Activated CD4-positive, alpha-beta memory T cell treated with anti-CD3 and anti-CD28 coated beads, Interleukin-2, amount 10 ng/mL, durations not matched to agents 7 days and 5 days (primary cell): Measurements from ENCODE around the gene PARP16. TPM values are rescaled to one million over a fixed set of nuclear protein-coding genes. Genes with fewer than 3 reads are reported as not detected.

Source experiments
- CTCF ChIA-PET: fragments of 350-600 bp; sonication (Branson Sonifier 250); formaldehyde crosslinking; loops from one replicate; lab custom pipeline; 2021; ENCODE audit warnings: antibody characterized with exemption, inconsistent platforms; lab: Charles Lee
- POLR2A ChIA-PET: fragments of 350-600 bp; sonication (Branson Sonifier 250); formaldehyde crosslinking; loops from one replicate; lab custom pipeline; 2021; ENCODE audit warnings: antibody characterized with exemption; lab: Charles Lee
- DNase-seq: peaks from one replicate; pipeline ENCODE4 v3.0.0-alpha.2; 2020
- H3K27ac Mint-ChIP-seq: one replicate; pipeline ENCODE4 v1.8.0; 2021; ENCODE audit warnings: mild to moderate bottlenecking, mixed read lengths
- H3K27me3 Mint-ChIP-seq: one replicate; pipeline ENCODE4 v1.8.0; 2021; ENCODE audit warnings: mixed read lengths
- H3K36me3 Mint-ChIP-seq: one replicate; pipeline ENCODE4 v1.8.0; 2021; ENCODE audit warnings: low read depth, mixed read lengths
- H3K4me1 Mint-ChIP-seq: one replicate; pipeline ENCODE4 v1.8.0; 2021; ENCODE audit warnings: mixed read lengths
- H3K4me3 Mint-ChIP-seq: one replicate; pipeline ENCODE4 v1.8.0; 2021; ENCODE audit warnings: mild to moderate bottlenecking, mixed read lengths
- H3K9me3 Mint-ChIP-seq: one replicate; pipeline ENCODE4 v1.8.0; 2021; ENCODE audit warnings: mixed read lengths
- total RNA-seq, 2 experiments: library from RNA; stranded (reverse); gene quantifications; one replicate each; pipeline ENCODE4 v1.2.3, GENCODE V29; 2021

PARP16 gene
- total RNA-seq, 2 experiments from 2014 or later = 14.9 to 15.7 TPM

DNA sequence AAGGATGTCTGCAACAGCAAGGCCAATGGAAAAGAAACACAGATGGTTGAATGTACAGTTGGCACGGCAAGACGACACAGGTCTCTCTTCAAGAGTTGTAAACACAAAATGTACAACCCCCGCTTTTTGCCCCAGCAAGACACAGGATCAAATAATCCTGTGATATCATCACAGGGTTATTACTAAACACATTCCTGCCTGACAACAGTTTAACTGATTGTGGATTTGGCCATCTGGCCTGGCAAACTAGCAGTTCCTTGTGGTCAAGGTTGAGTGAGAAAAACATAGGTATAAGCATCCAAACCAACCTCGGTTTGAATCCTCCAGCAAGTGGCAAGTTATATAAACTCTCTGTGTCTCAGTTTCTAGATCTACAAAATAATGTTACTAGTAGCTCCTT is 23.4 kb downstream of the PARP16 start:
- POLR2A ChIA-PET = no interaction called here
- H3K27me3 Mint-ChIP-seq = no peaks in the 10 kb centered on the region
- no peaks in the 10 kb centered on the region for H3K4me1 Mint-ChIP-seq
- H3K27ac Mint-ChIP-seq = no peak overlapping the region
- DNase-seq = no peak
- no peaks in the 10 kb centered on the region for H3K9me3 Mint-ChIP-seq
- CTCF ChIA-PET = no interaction called here
- peaks cover 28% of the 10 kb centered on the region for H3K36me3 Mint-ChIP-seq
- no peak overlapping the region for H3K4me3 Mint-ChIP-seq

DNA sequence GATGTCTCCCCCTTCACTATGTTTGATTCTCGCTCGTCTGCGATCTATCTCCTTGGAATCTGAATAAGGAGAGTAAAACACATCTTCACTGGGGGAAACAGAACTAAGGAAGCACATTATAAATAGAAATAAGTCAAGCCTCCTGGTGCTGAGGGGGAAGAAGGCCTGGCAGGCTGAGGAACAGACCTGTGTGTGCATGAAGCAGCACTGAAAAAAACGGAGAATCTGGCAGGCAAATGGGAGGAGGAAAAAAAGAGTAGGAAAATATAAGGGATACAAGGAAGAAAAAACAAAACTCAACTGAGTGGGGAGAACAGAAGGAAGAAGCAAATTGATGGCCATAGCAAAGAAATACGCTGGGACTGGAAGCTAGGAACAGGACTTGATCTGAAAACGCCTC is 25.7 kb downstream of the PARP16 start:
- no peaks in the 10 kb centered on the region for H3K27me3 Mint-ChIP-seq
- POLR2A ChIA-PET = no interaction called here
- H3K36me3 Mint-ChIP-seq = peaks cover 36% of the 10 kb centered on the region
- CTCF ChIA-PET = no interaction called here
- no peaks in the 10 kb centered on the region for H3K9me3 Mint-ChIP-seq
- no peak overlapping the region for H3K4me3 Mint-ChIP-seq
- no peak for DNase-seq
- no peak overlapping the region for H3K27ac Mint-ChIP-seq
- no peaks in the 10 kb centered on the region for H3K4me1 Mint-ChIP-seq

DNA sequence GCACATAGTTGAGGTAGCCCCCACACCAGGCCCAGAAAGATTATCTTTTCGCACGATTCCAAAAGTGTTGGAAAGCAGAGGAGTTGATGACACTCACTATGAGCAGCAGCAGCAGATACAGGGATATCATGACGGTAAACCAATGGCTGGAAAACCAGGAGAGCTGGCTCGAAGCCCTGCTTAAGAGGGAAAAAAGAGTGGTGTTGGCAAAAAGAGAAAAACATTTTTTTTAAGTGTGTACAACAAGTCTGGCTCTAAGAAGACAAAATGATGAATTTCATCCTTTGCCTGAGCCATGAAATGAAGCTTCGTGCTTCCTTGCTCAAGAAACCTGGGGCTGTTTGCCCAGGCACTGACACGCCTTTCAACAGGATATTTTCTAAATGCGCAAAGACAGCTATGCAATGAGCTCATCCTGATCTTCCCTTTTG is 27.3 kb downstream of the PARP16 start:
- H3K4me3 Mint-ChIP-seq = no peak overlapping the region
- H3K9me3 Mint-ChIP-seq = no peaks in the 10 kb centered on the region
- DNase-seq = no peak
- no peaks in the 10 kb centered on the region for H3K4me1 Mint-ChIP-seq
- H3K27me3 Mint-ChIP-seq = no peaks in the 10 kb centered on the region
- H3K27ac Mint-ChIP-seq = no peak overlapping the region
- POLR2A ChIA-PET = no interaction called here
- CTCF ChIA-PET = no interaction called here
- H3K36me3 Mint-ChIP-seq = peaks cover 36% of the 10 kb centered on the region

DNA sequence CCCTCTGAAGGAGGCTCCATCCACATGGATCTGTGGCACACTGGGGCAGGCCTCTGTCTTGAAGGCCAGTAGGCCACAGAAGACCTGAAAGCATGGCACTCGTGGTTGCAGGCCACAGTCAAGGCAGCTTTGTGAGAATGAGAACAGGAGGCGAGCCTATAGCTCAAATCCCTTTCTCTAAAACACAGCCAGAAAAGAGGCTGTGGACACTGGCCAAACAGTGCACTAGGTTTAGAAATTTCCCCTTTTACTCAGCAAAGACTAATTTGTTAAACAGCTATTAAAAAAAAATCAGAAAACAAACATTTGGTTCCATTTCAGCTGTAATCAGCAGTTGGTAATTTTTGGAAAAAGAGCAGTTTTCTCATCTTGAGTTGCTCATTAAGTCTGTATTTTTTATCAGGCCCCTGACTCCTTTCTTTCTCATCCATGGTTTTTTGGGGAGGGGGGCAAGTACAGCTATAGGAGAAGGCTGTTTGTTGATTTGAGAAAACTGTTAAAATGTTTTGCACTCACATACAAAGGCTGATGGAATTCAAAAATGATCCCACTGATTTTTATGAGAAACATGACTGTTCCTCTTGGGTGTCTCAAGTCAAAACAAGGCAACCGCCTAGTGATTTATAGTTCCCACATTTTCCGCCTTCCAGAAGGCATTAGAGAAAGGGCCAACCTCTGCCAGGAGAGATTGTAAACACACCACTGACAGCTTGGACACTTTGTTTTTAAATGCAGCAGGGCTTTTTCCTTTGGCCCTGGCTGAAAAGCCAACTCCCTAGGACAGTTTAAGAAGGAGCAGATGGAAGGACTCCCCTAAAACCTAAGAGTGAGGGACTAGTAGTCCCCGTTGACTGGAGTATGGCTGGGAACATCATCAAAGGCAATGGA is 28.1 kb downstream of the PARP16 start:
- H3K4me1 Mint-ChIP-seq = no peaks in the 10 kb centered on the region
- H3K9me3 Mint-ChIP-seq = no peaks in the 10 kb centered on the region
- no peak overlapping the region for H3K4me3 Mint-ChIP-seq
- no peak overlapping the region for H3K27ac Mint-ChIP-seq
- H3K36me3 Mint-ChIP-seq = peaks cover 36% of the 10 kb centered on the region
- H3K27me3 Mint-ChIP-seq = no peaks in the 10 kb centered on the region
- DNase-seq = no peak
- ChIA-PET CTCF (no interaction called here), POLR2A (no interaction called here)

DNA sequence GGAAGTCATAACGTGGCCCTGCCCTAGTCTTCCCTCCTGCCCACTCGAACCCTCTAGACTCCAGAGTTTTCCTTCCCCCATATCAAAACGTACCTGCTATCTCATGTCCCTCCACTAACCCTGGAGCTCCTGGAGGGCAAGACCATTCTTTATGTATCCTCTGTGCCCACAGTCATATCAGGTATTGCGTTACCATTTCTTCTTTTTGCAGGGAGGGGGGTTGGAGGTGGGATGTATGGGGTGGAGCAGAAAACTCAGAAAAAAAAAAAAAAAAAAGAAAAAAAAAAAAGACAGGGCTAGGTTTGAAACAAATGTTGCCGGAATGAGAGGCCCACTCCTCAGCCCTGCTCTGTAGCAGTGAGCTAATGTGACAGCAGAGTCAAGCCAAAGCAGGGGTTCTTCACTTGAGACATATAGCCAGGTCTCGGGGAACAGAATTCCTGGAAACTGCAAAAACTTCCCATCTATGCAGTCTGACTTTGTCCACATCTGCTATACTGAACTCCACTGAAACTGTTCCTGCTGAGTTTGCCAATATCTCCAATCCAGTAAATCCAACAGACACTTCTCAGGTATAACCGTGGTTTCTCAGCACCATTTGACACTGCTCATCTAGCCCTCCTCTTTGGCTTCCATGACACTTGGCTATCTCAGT is 31.1 kb downstream of the PARP16 start:
- H3K36me3 Mint-ChIP-seq = peaks cover 25% of the 10 kb centered on the region
- no peaks in the 10 kb centered on the region for H3K4me1 Mint-ChIP-seq
- DNase-seq = no peak
- ChIA-PET CTCF (no interaction called here), POLR2A (no interaction called here)
- no peaks in the 10 kb centered on the region for H3K9me3 Mint-ChIP-seq
- no peak overlapping the region for H3K27ac Mint-ChIP-seq
- no peaks in the 10 kb centered on the region for H3K27me3 Mint-ChIP-seq
- no peak overlapping the region for H3K4me3 Mint-ChIP-seq

DNA sequence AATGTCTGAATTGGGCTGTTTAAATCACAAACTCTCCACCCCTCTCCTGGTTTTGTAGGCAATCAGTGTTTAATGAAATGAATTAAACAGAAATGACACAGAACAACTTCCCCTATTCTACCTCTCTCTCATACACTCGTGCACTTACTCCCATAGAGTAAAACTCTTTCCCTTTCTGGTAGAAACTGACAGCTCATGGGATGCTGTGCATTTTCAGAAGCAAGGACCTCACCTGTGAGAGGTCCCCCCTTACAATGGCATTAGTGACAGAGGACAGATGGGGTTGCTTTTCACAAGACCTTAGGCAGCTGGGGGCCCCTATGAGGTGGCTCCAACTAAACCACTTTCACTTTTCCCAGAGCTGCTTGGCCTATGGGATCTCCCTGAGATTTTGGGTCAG is 31.9 kb downstream of the PARP16 start:
- H3K4me3 Mint-ChIP-seq = no peak overlapping the region
- no peak overlapping the region for H3K27ac Mint-ChIP-seq
- CTCF ChIA-PET = no interaction called here
- DNase-seq = no peak
- H3K36me3 Mint-ChIP-seq = peaks cover 20% of the 10 kb centered on the region
- H3K27me3 Mint-ChIP-seq = no peaks in the 10 kb centered on the region
- H3K9me3 Mint-ChIP-seq = no peaks in the 10 kb centered on the region
- H3K4me1 Mint-ChIP-seq = peaks cover under 1% of the 10 kb centered on the region
- POLR2A ChIA-PET = no interaction called here

DNA sequence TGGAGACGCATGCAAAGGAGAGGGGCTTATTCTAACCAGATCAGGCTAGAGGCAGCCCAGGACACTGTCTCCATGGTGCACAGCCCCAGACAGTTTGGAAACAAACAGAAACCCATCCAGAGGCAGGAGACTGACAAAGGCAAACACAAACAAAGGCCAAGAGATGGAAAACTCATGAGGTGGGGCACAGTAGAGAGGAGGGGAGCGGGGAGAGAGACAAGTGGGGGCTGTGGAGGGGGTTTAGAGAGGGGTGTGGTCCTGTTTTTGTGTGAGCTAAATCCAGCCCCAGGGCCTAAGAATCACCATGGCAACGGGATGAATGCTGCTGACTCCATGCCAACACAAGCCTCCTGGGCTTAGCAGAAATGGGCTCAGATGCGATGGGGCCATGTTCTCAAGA is 32.3 kb downstream of the PARP16 start:
- ChIA-PET POLR2A (no interaction called here), CTCF (no interaction called here)
- no peak overlapping the region for H3K4me3 Mint-ChIP-seq
- H3K4me1 Mint-ChIP-seq = peaks cover 3% of the 10 kb centered on the region
- H3K9me3 Mint-ChIP-seq = no peaks in the 10 kb centered on the region
- DNase-seq = no peak
- no peak overlapping the region for H3K27ac Mint-ChIP-seq
- peaks cover 17% of the 10 kb centered on the region for H3K36me3 Mint-ChIP-seq
- no peaks in the 10 kb centered on the region for H3K27me3 Mint-ChIP-seq

DNA sequence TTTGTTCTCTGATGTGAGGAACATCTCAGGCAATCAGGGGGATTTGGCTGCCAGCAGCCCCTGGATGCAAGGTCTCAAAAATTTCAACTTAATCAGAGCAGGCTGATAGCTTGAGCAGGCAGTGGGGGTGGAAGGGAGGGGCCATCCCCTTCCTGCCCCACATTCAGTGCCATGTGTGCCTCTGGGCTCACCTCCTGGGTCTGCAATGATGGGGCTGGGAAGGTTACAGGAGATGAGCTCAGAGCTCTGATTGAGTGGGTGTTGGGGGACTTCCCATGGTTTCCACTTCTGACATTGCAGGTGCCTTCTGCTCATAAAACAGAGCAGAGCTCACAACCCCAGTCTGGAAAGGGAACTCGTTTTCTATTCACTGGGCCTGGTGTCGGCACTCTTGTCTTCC is 37.0 kb downstream of the PARP16 start:
- Mint-ChIP-seq H3K27me3 (no peaks in the 10 kb centered on the region), H3K4me3 (no peak overlapping the region), H3K4me1 (peaks cover 3% of the 10 kb centered on the region), H3K9me3 (no peaks in the 10 kb centered on the region), H3K27ac (no peak overlapping the region), H3K36me3 (no peaks in the 10 kb centered on the region)
- CTCF ChIA-PET = interaction anchor here (0.6 kb wide), 1 partner anchor 22 kb away, joined by 5 read pairs; no protein-coding TSS in a partner anchor
- DNase-seq = peak; percentile 17
- POLR2A ChIA-PET = no interaction called here

DNA sequence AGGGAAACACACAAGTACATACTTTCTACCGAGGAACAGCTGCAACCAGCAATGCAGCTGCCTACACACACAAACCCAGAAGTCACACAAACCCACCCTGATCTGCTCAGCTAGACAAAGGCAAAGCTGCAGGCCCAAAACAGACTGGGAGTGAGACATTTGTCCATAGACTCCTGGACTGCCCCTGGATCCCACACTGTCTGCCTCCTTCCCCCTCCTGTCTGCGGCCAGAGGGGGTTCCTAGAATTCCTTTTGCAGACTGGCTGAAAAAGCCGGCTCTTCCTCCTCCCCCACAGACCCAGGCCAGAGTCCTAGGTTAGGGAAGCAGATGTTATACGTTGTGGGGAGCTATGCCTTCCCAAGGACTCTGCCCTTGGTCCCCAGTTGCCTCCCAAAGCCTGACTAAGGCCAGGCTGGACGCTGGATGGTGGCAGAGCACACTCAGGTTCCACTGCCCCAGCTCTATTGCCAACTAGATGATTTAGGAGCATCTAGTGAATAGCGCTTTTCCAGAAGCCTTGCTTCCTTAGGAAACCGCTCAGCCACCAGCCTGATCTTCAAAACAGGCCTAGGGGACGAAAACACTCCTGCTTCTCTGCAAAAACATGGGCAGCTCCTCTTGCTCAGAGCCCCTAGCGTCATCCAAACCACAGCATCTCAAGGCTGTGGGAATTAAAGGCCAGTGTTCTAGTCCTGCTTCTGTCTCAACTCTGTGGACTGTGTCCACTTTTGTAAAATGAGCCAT is 38.0 kb downstream of the PARP16 start:
- ChIA-PET CTCF (no interaction called here), POLR2A (no interaction called here)
- no peak overlapping the region for H3K4me3 Mint-ChIP-seq
- DNase-seq = no peak
- no peaks in the 10 kb centered on the region for H3K9me3 Mint-ChIP-seq
- H3K27me3 Mint-ChIP-seq = no peaks in the 10 kb centered on the region
- H3K36me3 Mint-ChIP-seq = no peaks in the 10 kb centered on the region
- H3K4me1 Mint-ChIP-seq = peaks cover 3% of the 10 kb centered on the region
- H3K27ac Mint-ChIP-seq = no peak overlapping the region

DNA sequence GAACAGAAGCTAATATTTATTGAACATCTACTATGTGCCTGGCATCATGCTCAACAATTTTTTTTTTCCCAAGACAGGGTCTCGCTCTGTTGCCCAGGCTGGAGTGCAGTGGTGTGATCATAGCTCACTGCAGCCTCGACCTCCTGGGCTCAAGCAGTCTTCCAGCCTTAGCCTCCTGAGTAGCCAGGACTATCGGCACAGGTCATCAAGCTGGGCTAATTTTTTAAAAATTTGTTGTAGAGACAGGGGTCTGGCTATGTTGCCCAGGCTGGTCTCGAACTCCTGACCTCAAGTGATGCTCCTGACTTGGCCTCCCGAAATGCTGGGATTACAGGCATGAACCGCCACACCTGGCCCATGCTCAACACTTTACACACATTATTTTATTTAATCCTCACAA is 39.7 kb downstream of the PARP16 start:
- peaks cover 3% of the 10 kb centered on the region for H3K4me1 Mint-ChIP-seq
- H3K27ac Mint-ChIP-seq = no peak overlapping the region
- no peak overlapping the region for H3K4me3 Mint-ChIP-seq
- no peaks in the 10 kb centered on the region for H3K9me3 Mint-ChIP-seq
- CTCF ChIA-PET = interaction anchor here (0.6 kb wide), 1 partner anchor 27 kb away, joined by 4 read pairs; no protein-coding TSS in a partner anchor
- H3K27me3 Mint-ChIP-seq = no peaks in the 10 kb centered on the region
- no peaks in the 10 kb centered on the region for H3K36me3 Mint-ChIP-seq
- no peak for DNase-seq
- POLR2A ChIA-PET = interaction anchor here (1.4 kb wide), 1 partner anchor 13 kb away, joined by 4 read pairs; no protein-coding TSS in a partner anchor

DNA sequence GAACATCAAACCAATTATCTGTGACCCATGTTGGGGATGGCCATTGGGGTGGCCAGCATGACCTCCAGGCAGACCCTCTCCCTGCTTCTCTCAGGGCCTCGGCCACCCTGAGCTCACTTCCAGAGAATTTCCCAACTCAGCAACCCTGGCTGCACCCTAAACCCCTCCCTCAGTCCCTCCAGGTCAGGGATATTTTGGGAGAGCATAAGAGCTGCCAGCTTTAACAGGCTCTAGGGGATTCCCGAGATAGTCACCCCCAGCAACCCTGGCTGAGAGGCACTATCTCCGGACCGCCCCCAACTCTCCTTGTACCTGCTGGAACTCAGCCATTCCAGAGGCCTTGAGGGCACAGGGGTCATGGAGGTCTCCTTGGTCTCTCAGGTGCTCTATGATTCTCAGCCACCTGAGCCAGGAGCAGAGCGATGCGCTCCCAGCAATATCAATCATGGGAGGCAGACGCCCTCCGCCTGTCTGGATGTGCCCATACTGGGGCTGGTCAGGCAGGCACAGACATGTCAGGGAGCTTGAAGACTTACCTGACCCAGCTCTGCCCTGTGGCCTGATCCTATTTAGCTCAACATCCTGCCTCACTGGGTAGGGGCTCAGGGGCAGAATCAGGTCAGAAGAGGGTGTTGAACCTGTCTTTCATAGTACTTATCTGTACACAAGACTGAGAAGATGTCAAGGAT is 40.5 kb downstream of the PARP16 start:
- ChIA-PET POLR2A (interaction anchor here (1.4 kb wide), 2 partner anchors 12 to 54 kb away, joined by 4 read pairs; no protein-coding TSS in a partner anchor), CTCF (no interaction called here)
- Mint-ChIP-seq H3K9me3 (no peaks in the 10 kb centered on the region), H3K4me3 (no peak overlapping the region), H3K27ac (no peak overlapping the region), H3K27me3 (no peaks in the 10 kb centered on the region), H3K36me3 (no peaks in the 10 kb centered on the region), H3K4me1 (peaks cover 3% of the 10 kb centered on the region)
- DNase-seq = no peak

DNA sequence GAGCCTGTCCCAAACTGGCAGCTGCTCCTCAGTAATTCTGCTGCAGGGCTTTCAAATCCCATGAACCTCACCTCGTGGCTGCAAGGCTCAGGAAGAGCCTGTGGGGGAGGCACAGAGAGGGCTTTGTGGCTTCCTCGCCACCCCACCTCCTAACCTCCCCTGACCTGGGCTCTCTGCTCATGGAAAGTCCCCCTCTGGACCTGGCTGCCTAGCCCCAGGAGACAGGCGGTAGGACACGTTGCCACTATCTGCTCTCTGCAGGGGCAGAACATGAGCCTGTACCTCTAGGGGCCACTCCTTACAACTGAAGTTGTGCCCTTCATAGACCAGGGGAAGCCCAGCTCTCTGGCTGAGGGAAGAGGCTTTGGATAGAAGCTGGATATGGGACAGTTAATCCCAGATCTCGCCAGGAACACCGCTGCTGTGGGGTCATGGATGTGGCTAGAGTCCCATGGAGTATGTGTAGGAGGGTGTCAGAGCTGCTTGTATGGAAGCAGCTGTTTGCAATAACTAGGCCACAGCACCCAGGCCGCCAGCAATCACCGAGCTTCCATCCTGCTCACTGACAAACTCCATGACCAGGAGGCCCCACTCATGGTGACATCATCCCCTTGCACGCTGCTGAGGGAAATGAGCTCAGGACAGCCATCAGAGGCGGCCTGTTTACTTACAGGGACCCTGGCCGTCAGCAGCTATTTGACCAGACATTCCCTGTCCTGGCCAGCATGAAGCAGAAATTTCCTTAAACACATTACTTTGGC is 41.4 kb downstream of the PARP16 start:
- no peaks in the 10 kb centered on the region for H3K36me3 Mint-ChIP-seq
- no peak overlapping the region for H3K27ac Mint-ChIP-seq
- ChIA-PET POLR2A (interaction anchor here (1.4 kb wide), 1 partner anchor 55 kb away, joined by 4 read pairs; no protein-coding TSS in a partner anchor), CTCF (no interaction called here)
- no peak for DNase-seq
- H3K27me3 Mint-ChIP-seq = no peaks in the 10 kb centered on the region
- H3K4me3 Mint-ChIP-seq = no peak overlapping the region
- H3K9me3 Mint-ChIP-seq = no peaks in the 10 kb centered on the region
- H3K4me1 Mint-ChIP-seq = peaks cover 3% of the 10 kb centered on the region
